Myocyte (in vitro differentiated cells): ENCODE measurements around the gene CDC42BPA. TPM values are rescaled to one million over a fixed set of nuclear protein-coding genes. Genes with fewer than 3 reads are reported as not detected.

ENCODE experiments used
- DNase-seq: peaks from one replicate; pipeline ENCODE4 v3.0.0-alpha.2; 2012; ENCODE audit warnings: low read depth
- total RNA-seq: library from RNA; depleted of rRNA; stranded (reverse); fragments of >200 nt; gene quantifications from 2 replicates; pipeline ENCODE4 v1.2.3, GENCODE V29; 2014

CDC42BPA gene
- total RNA-seq, 1 donor from 2014 or later: 54.3 TPM

DNA sequence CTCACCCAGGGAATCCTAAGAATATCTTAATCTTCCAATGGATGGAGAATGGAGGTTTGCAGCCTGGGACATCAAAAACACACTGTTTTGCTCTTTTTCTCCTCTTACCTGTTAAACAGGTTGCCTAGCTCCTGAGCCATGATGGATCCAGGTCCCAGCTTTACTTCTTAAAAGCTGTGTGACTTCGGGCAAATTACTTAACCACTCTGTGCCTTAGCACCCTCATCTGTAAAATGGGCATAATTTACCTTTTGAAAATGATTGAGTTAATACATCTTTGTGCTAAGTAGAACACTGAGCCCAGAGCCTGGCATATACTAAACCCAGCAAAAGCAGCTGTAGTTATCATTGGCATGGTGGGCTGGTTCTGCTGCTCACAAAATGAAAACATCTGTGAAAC lies 368.0 kb downstream of the CDC42BPA start:
- no peak for DNase-seq

DNA sequence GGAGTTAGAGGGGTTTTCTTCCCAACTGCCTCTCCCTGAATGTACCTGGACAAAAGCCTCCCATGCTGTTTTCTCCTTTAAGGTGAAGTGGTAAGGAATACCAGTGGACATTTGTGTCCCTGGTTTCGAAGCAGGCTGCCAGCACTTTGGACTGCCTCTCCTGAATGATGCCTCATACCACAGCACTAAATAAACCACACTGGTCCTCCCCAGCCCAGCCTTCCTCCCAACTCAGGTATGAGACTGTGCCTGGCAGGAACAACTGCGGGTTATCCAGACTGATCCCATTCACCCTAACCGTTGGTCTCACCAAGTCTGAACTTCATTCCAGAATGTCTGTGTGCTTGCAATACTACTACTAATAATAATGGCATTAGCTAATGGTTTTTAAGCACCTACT lies 368.9 kb downstream of the CDC42BPA start:
- DNase-seq: no peak

DNA sequence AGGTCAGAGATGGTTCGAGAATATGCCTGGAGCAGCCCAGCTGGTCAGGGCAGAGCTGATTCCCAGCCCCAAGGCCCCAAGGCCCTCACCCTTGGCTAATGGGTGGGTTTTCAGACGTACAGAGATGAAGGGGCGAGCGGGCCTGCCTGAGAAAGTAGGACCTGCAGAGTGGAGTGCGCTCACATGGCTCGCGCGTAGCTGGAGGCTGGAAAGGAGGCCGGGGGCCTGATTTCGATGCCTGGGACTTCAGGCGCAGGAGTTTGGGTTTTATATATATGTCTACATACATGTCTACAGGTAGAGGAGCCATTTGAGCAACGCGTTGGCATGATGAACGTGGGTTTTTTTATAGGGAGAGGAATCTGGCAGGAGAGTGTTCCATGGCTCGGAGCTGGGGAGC lies 369.3 kb downstream of the CDC42BPA start:
- DNase-seq: no peak

DNA sequence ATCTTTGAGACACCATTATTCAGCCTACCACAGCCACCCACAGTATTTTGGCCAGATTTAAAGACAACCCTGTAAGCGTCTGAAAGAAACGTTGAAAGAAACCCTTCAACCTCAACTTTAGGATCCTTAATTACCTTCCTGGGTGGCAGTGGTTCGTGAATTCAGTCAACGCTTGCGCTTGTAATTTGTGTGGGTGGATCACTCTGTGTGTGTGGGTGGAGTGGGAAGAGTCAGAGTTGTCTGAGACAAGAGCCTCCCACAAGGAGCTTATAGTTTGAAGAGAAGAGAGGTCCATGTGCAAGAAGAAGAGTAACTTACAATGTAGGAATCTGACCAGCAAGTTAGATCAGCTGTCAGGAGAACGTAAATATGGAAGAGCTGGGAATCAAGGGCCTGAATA lies 369.8 kb downstream of the CDC42BPA start:
- DNase-seq: no peak

DNA sequence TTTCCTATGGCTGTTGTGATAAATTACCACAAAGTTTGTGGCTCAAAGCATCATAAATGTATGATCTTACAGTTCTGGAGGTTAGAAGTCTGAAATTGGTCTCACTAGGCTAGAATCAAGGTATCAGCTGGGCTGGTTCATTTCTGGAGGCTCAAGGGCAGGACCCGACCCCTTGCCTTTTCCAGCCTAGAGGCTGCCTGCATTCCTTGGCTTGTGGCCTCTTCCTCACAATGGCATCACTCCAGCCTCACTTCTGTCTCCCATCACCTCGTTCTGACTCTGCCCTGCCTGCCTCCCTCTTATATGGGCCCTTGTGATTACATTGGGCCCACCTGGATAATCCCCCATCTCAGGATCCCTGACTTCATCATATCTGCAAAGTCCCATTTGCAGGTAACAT lies 370.2 kb downstream of the CDC42BPA start:
- DNase-seq: no peak

DNA sequence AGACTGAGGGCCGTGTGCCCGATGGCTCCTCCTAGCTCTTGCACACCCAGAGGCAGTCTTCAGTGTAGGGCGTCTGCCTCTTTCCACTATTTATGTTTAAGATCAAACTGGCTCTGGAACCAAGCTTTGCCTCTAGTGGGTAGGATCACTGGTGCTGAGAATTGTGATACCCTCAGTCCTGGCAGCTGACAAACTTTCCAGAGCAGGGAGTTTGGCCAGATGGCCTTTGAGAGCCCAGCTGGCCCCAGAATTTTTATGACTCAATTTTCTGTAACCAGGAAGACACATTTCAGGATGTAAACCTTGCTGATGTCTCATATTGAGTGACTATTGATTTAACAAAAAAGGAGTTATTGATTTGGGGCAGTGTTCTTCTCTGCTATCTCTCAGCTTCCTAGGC lies 371.5 kb downstream of the CDC42BPA start:
- DNase-seq: peak; percentile 76

DNA sequence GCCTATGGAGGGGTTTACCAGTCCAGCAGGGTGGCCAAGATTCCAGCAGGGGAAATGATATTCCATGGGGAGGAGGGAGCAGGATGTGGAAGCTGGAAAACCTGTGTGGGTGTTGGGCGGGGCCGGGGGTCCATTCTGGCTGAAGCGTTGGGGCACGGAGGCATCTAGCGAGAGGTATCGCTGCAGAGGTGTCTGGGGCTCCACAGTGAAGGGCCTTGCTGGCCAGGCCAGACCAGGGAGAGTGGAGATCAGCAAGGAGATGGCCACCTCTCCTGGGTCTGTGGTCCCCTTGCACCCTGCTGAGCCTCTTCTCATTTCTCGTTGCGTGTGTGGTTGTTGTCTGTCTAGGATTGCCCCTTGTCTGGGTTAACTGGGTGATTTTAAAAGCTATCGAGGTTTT lies 372.0 kb downstream of the CDC42BPA start:
- DNase-seq: no peak

DNA sequence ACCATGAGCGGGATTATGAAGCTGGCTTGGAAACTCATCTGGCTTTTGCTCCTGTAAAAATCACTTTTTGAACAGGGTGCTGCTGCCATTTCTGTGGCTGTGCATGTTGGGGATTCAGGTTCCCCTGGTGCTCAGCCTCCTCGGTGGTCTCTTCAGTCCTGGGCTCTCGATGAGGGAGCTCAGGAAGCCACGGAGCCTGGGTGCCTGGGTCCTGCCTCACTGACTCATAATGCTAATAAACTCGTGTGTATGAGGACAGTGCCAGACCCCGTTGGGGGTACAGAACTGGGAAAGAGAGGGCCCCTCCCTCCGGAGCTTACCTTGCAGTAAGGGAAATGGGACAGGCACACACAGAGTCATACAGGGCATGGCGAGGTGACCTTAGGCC lies 372.4 kb downstream of the CDC42BPA start:
- no peak for DNase-seq

DNA sequence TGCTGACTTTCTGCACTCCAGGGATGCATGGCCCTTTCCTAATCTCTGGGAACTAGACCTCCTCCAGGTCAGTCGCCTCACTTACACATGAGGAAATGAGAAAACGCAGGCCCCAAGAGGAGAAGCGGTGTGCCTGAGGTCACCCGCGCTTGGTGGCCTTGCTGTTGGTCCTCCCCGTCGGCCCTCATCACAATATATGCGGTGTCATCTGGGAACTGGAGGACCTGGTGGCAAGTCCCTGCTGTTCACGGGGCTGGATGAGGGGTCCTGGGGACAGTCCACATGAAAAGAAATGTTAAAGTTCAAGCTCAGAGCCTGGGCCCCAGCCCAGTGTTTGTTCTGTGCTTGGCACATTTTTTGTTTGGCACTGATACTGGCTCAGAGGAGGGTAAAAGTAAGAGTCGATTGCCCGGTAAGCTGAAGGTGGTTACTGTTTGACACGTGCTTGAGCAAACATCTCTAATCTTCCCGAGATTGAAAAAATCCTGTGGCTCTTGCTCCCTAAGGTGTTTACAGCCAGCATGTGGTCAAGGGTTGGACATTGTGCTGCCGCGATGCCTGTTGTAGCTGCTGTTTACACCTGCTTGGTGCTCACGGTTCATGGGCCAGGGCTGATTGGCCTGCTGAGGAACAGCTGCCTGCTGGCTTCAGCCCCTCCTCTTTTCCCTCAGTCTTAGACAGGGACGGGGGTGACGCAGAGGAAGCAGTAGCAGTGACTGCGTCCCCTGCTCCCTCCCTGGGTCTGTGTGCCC lies 373.0 kb downstream of the CDC42BPA start:
- peak; percentile 76 for DNase-seq

DNA sequence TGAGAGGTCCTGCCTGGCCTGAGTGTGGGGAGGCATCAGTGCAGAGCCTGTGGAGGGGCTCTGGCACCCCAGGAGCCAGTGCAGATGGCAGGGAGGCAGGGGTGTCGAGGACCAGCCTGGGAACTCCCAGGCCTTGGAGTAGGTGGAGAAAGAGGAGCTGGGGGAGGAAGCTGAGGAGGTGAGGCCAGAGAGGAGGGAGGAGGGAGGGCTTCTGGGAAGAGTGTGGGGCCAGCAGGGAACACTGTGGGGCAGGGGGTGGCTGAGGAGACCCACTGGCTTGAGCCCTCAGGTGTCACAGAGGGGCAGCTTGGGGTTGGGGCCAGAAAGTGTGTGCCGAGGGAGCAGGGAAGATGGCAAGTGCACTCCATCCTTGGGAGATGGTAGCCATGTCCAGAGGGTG lies 374.4 kb downstream of the CDC42BPA start:
- no peak for DNase-seq

DNA sequence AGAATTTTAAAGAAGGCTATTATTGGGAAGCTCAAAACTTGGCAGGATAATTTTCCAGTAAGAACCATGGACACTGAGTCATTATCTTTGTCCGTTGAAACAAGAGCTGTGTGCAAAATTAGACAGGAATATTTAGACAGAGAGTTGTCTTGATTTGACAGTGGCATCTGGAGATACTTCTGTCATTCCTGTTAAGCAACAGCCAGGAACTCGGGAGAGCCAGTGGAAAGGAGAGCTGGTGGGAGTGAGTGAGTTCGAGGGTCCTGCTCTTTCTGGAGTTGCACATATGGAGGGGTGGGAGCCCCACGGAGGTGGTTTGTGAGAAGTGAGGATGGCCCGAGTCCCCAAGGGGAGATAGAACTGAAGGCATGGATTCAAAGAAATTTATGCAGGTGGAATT lies 375.1 kb downstream of the CDC42BPA start:
- DNase-seq: peak; percentile 71

DNA sequence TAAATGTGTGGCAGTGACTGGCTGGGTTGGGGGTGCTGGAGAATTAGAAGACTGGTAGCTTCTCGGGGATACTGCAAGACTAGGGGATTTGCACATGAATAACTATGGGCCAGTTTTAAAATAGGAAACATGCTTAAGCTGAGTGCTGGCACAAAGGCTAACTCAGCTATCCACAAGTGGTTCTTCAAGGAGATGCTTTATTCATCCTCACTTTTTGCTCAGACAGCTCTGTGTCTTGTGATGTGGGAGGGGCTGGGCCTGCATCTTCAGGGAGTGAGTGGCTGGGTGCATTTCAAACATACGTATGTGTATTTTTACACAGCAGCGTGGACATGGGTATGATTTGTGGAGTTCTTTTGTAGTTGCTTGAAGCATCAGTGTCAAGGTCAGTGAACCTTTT lies 375.9 kb downstream of the CDC42BPA start:
- no peak for DNase-seq

DNA sequence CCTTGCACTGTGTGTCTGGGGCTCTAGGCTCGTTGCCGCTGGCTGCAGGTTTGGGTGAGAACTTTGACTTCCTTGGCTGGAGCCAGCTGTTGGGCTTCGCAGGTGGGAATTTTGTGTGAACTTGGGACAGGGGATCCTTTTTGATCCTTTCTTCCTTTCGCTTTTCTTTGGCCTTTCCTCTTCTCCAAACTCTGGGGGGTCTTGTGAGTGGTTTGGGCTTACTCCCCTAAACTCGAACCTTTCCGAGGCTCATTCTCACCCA lies 377.6 kb downstream of the CDC42BPA start:
- no peak for DNase-seq

DNA sequence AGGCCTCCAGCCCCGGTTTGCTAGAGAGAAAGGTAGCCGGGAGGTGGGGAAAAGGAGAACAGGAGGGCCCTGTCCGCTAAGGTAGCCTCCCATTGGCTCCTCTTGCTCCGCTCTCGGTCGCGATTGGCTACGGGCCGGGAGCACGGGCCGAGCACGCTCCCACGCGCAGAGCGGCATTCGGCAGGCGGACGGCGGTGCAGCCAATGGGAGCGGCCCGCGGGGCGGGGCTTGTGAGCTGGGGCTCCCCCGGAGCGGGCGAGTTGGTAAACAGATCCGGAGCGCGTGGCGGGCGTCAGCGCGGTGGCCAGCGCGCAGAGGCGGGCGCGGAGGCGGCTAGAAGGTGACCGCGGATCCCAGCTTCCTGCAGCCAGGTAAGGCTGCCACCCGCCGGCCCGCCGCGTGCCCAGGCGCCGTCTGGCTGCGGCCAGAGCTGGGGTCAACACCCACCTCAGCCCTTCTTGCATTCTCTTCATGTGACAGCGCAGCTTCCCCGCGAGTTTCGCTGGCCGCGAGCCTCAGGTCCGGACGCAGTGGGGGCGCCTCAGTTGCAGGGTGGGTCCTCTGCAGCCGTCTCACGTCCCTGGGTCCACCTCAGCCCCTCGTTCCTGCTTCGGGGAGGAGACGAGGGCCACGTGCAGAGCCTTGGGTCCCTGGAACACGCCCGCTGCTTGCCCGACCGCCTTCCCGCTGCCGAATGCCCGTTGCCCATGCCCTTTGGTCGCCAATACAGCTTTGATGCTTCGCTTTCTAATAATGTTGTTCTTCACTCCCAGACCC lies 378.1 kb downstream of the CDC42BPA start, which contains the start of gene COQ8A:
Gene COQ8A, plus strand, starts transcription at position 266 of the 777 bp plus-strand sequence. CDS start 21,092 bp downstream, outside the sequence.
- peak; percentile 100 for DNase-seq

Other genes starting within 250 kb of the CDC42BPA start
- 4.4 and 5.3 TPM in 2 replicates for gene ZNF678, start 245.1 kb upstream of the CDC42BPA start, total RNA-seq